ENCODE data around the gene NARS2.

GRCh38 chr11:78562398-78562797, 12.3 kb downstream of the NARS2 start:
- TF ChIP-seq CTCF (IDR thresholded peaks at IDR 0.05) (no peak), EZH2 (IDR thresholded peaks at IDR 0.05; ENCODE audit: borderline replicate concordance, insufficient read depth, low read depth, low read length, poor library complexity, severe bottlenecking) (no peak)

Data from B cell (primary cell).